GM18498 (cell line): ENCODE data around the gene GMPR.
"Not testable (repeated sequence)": the region's sequence is repeated elsewhere in the genome, so short reads cannot be mapped to it uniquely, and the experiment has no call there.

Experiments used
- ATAC-seq: cut with Tn5 transposase; IDR thresholded peaks from one replicate; pipeline ENCODE4 v1.9.1; 2021; ENCODE audit warnings: mild to moderate bottlenecking, moderate library complexity; ENCODE audit not compliant: unreplicated experiment

Gene GMPR

DNA sequence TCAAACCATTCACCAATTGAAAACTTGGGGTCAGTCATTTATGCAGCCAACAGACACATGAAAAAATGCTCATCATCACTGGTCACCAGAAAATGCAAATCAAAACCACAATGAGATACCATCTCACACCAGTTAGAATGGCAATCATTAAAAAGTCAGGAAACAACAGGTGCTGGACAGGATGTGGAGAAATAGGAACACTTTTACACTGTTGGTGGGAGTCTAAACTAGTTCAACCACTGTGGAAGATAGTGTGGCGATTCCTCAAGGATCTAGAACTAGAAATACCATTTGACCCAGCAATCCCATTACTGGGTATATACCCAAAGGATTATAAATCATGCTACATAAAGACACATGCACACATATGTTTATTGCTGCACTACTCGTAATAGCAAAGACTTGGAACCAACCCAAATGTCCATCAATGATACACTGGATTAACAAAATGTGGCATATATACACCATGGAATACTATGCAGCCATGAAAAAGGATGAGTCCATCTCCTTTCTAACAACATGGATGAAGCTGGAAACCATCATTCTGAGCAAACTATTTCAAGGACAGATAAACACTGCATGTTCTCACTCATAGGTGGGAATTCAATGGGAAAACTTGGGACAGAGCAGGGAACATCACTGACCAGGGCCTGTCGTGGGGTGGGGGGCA, 13.2 kb upstream of the GMPR start:
- ATAC-seq: not testable (repeated sequence)

DNA sequence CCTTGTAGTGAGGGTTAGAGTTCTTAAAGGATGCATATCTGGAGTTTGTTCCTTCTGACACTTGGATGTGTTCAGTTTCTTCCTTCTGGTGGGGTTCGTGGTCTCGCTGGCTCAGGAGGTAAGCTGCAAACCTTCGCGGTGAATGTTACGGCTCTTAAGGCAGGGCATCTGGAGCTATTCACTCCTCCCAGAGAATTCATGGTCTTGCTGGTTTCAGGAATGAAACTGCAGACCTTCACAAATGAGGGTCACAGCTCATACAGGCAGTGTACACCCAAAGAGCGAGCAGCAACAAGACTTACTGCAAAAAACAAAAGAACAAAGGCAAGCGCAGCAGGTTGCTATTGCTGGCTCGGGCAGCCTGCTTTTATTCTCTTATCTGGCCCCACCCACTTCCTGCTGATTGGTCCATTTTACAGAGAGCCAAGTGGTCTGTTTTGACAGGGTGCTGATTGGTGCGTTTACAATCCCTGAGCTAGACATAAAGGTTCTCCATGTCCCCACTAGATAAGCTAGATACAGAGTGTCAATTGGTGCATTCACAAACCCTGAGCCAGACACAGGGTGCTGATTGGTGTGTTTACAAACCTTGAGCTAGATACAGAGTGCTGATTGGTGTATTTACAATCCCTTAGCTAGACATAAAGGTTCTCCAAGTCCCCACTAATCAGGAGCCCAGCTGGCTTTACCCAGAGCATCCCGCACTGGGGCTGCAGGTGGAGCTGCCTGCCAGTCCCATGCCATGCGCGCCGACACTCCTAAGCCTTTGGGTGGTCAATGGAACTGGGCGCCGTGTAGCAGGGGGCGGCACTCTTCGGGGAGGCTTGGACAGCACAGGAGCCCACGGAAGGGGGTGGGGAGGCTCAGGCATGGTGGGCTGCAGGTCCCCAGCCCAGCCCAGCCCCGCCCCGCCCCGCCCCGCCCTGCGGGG, 12.0 kb upstream of the GMPR start:
- ATAC-seq: not testable (repeated sequence)

DNA sequence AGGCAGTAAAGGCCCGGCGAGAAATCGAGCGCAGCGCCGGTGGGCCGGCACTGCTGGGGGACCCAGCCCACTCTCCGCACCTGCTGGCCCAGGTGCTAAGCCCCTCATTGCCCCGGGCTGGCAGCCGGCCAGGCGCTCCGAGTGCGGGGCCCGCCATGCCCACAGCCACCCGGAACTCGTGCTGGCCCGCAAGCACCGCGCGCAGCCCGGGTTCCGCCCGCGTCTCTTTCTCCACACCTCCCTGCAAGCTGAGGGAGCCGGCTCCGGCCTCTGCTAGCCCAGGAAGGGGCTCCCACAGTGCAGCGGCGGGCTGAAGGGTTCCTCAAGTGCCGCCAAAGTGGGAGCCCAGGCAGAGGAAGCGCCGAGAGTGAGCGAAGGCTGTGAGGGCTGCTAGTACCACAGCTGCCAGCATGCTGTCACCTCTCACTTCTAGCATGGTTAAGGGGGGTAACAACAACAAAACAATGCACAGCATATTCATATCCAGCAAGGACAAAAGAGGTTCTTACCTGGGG, 11.3 kb upstream of the GMPR start:
- ATAC-seq: no peak

GRCh38 chr6:16227605-16228004, 10.8 kb upstream of the GMPR start:
- no peak for ATAC-seq

GRCh38 chr6:16228043-16228442, 10.3 kb upstream of the GMPR start:
- ATAC-seq: no peak

- ATAC-seq: no peak
Measured at GRCh38 chr6:16228709-16229665, 9.4 kb upstream of the GMPR start.

DNA sequence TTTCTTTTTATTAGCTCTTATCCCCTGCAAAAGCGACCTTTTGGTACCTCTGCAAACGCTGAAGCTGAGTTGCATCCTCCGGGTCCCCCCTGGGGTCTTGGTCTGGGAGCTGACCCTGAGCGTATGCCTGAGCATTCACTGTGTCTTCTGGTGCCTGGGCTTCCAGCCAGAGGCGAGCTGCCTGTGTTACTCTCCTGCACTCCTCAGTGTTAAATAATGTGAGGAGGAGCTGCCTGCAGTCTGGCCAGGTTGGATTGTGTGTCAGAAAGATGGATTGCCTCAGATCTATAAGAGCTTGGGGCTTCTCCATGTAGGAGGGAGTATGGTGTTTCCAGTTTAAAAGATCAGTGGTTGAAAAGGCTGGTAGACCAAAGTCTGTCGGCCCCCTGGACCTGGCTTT, 8.7 kb upstream of the GMPR start:
- ATAC-seq: no peak

DNA sequence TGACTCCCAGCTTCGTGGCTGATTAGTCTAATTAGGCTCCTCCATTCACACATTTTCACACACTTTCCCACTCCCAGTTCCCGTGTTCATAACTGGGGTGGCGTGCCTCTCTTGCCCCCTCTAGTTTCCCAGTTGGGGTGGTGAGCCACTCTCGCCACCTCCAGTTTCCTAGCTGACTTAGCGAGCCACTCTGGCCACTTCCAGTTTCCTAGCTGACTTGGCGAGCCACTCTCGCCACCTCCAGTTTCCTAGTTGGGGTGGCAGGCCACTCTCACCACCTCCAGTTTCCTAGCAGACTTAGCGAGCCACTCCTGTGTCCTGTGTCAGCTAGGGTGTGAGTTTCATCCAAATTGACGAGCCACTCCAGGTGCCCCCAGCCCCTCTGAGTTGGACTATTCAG, 7.4 kb upstream of the GMPR start:
- no peak for ATAC-seq

DNA sequence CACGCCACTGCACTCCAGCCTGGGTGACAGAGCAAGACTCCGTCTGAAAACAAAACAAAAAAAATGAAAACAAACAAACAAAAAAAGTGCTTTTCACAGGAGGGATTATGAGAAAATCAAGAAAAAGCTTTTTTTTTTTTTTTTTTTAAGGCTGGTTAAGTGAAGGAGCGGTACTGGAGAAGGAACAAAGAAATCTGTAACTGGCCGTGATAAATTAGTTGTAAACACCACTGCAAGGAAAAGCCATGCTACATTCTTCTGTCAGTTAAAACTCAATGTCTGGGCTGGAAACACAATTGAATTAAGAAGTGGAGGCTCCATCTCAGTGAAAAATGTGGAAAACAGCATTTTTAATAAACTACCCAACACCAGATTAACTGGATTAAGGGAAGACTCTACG, 6.3 kb upstream of the GMPR start:
- ATAC-seq: no peak

DNA sequence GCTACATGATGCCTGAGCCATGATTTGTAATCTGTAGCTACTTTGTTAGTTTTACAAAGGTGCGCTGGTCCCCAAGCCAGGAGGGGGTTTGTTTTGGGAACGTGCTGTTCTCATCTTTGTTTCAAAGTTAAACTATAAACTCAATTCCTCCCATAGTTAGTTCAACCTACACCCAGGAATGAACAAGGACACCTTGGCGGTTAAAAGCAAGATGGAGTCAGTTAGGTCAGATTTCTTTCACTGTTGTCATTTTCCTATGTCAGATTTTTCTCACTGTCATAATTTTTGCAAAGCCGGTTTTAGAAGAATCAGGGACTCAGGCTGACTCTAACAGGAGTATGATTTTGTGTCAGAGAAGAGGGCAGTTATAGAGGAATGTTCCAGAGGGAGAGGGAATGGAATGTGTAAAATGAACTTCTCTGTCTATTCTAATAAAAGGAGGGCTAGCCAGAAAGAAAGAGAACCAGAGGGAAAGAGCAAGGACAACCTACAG, 2.3 kb upstream of the GMPR start:
- ATAC-seq: no peak

DNA sequence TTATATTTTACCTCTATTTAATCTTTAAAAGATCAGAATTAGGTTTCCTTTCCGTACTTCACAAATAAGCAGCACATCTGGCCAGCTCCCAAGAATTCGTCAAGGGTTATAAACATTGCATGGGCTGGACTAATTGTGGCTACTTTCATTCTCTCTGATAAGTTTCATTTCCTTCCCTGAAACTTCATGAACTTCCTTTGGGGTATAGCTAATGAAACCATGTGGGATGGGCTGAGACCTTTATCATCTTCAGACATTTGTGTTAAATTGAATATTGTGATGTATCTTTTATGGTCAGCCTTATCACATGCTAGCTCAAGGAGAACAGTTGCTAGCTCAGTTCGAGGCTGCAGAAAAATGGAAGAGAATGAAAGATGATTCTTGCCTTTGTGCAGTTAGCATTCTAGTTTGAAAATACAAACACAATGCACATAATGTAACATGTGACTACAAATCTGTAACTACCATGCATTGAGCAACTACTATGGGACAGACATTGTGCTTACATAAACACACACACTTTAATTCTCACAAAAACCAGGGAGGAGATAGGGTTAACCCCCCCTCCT, 1.7 kb upstream of the GMPR start:
- peak; percentile 48 for ATAC-seq

GRCh38 chr6:16237242-16237641, 1.1 kb upstream of the GMPR start:
- ATAC-seq: no peak

DNA sequence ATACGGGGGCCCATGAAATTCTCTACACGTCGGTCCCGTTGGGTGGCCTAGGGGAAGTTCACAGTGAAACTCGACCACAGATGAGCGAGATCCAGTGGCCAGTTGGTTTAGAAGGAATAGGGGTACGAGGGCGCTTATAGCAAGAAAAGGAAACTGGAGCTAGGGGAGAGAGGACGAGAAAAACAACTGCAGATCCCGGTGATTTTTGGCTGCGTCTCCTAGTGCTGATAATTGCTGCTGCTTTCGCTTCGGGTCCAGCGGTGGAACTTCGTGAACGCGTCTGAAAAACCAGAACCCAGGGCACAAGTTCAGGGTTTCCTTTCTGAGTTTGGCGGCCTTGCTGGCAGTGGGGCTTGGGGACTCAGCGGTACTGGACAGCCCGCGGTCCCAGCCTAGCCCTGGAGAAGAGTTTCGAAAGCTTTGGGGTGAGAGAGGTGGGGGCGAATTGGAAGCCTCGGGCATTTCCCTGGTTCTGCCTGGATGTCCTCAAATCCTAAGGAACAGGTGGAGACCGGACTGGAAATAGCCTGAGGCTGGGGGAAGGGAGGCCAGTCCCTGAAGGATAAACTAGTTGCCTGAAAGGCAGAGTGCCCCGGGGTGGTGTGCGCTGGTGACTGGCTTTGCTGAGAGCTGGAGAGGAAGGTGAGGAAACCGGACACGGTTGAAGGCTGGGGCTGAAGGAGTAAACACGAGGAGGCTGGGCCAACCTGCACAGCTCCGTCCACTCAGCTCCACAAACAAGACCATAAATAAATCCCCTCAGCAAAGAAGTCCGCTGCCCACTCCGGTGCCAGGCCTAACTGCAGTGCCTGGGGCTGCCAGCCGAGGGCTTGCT, 793 bp downstream of the GMPR start:
- ATAC-seq: no peak

DNA sequence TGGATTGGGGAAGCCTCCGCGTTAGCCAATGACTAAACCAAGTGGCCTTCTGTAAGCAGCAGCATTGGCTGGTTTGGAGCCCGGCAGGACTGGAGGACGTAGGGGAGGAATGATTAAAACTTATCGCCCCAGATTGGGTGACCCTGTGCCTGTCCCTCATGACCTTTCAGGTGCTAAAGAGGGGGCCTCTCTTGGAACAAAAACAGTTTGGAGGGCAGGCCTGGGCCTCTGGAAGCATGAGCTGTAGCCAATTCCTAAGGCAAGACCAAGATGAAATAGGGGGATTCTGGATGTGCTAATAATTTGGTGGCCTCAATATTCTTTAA, 1.4 kb downstream of the GMPR start:
- no peak for ATAC-seq

DNA sequence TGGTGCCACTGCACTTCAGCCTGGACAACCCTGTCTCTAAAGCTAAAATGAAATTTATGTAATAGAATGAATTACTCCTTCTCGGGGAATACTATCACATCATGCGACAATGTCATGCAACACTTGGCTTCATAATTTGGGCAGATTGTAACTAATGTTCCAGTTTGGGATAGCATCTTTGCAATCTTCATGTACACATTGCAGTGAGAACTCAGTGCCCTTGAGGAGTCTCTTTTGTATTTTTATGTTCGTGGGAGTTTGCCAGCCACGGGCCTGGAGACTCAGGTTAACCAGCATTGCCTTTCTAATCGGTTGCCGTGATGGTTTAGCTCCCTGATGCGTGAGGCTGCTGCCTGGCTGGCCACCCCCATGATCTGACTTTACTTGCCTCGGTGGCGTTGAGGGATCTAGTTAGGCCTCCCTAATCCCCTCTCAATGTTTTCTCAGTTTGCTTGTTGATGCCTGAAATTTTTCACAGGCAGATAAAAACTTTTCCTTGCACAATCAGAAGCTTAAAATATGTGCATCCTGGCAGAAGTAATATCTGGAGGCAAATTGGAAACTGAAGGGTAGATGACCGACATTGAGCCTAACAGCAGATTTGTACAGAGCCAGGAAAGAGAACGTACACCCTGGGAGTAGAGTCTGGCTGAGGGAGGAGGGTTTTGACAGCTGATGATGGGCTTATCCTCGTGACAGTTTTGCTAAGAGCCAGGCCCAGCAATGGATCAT, 2.4 kb downstream of the GMPR start:
- no peak for ATAC-seq

DNA sequence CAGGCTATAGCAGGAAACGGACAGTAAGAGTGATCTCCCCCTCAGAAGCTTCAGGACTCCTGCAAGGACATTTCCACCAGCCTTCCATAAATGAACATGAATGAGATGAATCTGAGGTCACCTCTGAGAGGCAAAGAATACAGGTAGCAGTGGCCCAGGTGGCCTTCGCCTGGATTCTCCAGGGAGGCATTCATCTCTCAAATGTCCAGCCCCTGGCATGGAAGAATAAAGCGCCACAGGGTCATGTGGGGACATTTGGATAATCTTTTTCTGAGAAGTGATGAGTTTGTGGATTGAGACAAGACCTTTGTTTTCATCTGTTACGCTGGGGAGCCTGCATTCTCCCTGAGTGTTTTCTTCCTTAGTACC, 2.9 kb downstream of the GMPR start:
- ATAC-seq: no peak

DNA sequence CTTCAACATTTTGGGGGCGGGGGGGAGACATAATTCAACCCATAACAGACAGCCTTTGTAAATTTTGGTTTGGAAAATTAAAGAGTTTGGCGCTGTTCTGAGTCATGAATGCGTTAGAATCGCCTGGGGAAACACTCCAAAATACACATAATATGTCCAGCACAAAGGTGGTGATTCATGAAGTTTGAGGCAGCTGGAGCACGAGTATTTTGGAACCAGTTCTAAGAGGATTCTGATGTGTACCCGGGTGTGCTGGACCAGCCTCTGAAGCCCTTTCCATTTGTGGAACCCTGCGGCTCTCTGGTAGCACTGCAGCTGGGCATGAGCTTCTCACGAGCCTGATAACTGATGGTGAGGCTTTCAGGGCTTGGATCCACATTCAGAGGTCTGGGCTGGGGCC, 4.7 kb downstream of the GMPR start:
- ATAC-seq: no peak

GRCh38 chr6:16243664-16244063, 5.3 kb downstream of the GMPR start:
- ATAC-seq: no peak

GRCh38 chr6:16244446-16244845, 6.1 kb downstream of the GMPR start:
- no peak for ATAC-seq
